ENCODE data around the gene DCAF7.

DCAF7 gene

DNA sequence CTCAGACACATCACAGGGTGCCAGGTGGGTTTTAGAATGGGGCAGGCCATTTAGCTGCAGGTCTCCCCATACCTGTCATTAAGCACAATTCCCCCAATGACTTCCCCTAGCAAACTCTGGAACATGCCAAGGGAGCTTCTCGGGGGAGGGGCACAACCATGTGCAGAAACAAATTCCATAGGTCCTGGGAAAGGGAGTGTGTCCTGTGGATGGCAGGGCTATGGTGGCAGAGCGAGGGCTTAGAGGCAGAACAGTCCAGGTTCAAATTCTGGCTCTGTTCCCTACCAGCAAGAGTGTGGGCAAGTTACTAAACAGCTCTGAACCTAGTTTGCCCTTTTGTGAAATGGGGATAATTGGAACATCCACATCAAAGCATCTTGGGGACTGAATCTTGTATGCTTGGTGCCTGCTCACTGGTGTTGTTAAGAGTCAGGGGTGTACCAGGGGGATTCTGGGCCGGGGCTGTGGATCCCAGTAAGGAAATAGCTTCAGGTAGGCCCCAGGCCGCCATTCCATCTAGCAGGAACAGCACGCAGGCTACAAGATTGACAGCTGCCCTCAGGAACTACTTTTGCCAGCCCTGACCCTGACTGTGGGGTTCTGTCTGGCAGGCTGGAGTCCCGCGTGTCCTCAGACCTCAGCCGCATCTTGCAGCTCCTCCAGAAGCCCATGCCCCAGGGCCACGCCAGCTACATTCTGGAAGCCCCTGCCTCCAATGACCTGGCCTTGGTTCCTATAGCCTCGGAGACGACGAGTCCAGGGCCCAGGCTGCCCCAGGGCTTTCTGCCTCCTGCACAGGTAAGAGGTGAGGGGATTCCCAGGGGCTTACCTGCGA lies 5.6 kb upstream of the DCAF7 start:
- no peak for DNase-seq (ENCODE audit: low read depth)

DNA sequence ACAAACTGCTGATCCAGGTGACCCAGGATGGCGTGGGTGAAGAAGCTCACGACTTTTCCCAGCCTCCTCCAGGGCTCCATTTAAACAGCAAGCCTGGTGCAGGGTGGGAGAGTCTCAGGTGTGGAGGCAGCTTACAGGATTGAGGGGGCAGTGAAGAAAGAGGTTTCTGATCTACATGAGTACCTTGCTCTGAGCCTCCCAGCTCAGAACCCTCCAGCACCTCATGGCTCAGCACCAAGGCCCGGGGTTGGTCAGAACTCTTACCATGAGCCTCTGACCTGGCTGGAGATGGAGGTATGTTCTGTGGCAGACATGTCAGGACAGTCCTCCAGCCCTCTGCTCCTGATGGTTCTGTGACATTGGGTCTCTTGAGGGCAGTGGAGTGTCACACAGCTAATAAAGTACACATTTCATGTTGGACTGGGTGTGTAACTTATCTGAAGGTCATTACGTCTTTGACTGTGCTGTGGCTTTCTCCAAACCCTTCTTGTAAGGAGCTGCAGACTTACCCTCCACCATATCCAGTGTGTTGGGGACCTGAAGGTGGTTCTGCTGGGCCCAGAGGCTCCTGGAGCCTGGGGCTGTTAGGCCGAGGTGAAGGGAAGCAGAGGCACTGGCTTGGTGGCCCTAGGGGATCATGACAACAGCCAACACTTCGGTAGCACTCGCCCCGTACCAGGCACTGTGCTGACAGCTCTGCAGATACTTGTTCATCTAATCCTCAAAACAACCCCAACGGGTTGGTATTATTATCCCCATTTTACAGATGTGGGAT lies 3.8 kb upstream of the DCAF7 start:
- no peak for DNase-seq (ENCODE audit: low read depth)

DNA sequence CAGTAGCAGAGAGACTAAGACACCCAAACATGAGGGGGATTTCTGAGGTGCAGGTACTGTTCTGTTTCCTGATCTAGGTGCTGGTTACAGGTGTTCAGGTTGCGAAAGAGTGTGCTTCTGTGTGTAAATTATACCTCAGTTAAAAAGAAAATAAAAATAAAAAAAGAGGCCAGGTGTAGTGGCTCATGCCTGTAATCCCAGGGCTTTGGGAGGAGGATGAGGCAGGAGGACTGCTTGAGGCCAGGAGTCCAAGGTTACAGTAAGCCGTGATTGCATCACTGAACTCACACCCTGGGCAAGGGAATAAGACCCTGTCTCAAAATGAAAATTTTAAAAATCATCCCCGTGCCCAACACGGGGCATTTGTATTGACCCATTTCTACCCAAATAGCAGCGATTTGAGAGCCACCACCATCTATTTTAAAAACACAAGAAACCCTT lies 3.2 kb upstream of the DCAF7 start:
- no peak for DNase-seq (ENCODE audit: low read depth)

DNA sequence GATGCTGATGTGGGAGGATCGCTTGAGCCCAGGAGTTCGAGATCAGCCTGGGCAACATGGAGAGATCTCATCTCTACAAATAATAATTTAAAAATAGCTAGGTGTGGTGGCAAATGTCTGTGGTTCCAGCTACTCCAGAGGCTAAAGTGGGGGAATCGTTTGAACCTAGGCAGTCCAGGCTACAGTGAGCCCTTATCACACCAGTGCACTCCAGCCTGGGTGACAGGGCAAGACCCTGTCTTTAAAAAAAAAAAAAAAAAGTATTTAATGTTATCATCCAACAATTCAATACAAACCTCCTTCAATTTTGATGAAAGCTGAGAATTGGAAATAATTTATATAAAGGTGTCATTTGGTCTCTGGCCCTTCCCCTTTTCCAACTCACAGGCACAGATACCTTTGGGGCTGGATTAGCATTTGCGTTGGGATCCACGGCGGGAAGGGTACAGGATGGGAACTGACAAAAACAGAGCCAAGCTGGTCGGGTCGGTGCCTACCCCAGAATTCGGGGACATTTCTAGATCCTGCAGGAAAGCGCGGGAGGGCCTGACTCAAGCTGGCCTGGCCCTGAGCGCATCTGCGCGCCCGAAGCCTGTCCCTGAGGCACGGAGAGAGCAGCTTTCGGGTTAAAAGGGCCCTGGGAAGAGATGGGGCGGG lies 860 bp upstream of the DCAF7 start:
- DNase-seq (ENCODE audit: low read depth), result no peak

DNA sequence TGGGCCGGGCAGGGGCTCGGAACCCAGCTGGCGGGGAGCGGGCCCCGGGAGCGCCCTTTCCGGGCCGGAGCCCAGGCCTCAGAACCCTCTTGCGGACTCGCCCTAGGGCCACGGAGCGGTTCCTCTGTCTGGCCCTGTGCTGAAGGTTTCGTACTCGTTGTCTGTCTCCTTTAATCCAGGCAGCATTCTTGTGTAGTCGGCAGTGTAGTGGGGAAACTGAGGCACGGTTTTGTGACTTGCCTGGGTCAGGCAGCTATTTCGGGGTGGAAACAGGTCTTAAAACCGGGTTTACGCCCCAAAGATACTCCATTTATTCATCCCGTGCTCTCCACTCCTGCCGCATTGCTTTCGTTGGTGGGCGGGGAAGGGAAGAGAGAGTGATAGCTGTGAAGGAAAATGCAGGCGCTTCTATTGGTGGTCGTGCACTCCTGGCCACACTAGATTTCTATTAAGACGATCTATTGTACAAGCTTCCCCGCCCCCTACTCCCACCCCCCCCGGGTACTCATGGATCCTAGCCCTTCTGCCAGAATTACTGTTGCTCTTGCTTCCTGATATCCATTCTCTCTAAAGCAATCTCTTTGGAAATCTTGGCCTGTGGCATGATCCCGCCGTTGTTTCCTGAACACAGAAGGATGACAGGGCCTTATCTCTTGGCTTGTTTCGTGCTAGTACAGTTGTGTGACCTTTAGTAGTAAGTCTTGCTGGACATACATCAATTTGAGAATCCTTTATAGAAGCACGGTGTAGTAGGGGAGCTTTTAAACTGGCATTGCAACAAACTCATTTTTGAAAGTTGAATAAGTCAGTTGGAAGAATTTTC lies 751 bp downstream of the DCAF7 start:
- DNase-seq (ENCODE audit: low read depth), result peak; percentile 6

DNA sequence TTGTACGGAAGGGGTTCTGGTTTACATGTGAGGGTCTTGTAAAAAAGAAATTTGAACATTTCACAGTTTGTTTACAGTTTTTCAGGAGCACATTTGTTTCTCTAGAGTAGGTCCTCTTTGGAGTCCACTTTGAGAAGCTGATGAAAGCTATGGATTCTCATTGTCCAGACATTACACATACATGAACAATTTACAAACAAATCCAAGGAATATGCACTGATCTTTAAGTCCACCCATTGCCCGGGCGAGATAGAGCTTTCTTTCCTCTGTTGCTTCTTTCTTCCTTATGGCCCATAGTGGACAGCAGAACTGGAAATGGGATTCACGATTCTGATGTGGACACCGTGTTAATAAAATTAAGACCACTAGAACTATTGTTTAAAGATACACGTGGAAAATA lies 1.9 kb downstream of the DCAF7 start:
- no peak for DNase-seq (ENCODE audit: low read depth)

DNA sequence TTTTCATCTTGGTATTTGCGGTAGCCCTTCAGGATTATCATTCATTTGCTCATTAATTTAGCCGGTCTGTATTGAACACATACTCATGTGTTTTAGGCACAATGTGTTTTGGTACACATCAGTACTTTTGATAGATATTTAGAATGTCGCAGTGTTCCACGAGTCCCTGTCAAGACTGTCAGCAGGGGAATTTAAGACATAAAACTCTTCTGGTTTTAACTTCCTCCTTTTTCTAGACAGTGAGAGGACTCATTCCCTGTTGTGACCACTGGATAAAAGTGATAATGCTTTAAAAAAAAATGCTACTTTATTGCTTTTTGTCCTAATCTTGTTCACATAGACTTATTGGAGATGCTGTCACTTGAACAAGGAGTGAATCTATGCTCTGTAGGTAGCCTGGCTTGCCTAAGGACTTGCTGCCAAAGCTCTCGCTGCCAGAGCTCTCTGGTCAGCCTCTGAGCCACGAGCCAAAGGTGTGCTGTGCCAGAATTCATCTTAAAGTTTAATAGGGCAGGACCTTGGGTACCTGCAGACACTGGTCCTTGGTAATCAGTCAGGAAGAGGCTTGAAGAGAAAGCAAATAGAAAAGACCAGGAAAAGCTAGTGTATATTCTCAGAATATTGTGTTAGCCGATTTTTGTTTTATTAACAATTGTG lies 5.4 kb downstream of the DCAF7 start:
- no peak for DNase-seq (ENCODE audit: low read depth)

DNA sequence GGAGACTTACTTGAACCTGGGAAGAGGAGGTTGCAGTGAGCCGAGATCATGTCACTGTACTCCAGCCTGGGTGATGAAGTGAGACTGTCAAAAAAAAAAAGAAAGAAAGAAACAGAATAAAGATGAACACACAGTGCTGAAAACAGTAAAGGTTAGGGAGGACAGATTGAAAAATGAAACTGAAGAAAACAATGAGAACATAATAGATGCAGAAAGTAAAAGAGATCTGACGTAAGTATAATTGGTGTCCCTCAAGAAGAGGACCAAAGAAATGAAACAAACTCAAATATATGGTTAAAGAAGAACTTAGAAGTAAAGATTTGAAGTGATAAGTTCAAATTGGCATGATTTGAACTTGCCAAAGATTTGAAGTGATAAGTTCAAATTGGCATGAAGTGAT lies 7.1 kb downstream of the DCAF7 start:
- DNase-seq (ENCODE audit: low read depth), result no peak

DNA sequence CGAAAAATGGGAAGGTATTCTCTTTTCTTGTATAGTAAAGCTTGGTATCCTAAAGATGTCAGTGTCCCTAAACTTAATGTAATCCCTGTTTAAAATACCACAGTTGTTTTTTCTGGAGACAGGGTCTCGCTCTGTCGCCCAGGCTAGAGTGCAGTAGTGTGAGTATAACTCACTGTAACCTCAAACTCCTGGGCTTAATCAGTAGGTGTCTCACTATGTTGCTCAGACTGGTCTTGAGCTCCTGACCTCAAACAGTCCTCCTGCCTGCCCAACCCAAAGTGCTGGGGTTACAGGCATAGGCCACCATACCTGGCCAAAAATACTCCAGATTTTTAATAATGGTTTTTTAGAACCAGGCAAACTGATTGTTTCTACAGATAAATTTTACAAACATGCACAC lies 8.2 kb downstream of the DCAF7 start:
- no peak for DNase-seq (ENCODE audit: low read depth)

DNA sequence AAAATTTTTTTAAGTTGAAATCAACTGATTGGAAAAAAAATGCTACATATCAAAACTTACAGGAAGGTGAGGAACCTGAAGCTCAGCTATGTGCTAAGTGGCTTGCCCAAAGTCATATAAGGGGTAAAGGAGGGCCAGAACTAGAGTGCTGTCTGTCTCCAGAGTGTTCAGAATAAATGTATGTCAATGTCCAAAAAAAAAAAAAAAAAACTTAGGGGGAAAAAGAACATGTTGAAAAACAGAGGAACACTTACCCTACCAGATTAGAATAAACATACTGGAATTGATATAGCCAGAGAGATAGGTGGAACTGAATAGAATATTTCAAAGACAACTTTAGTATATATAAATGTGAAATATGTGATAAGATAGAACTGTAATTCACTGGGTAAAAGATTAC lies 11.5 kb downstream of the DCAF7 start:
- DNase-seq (ENCODE audit: low read depth), result no peak

DNA sequence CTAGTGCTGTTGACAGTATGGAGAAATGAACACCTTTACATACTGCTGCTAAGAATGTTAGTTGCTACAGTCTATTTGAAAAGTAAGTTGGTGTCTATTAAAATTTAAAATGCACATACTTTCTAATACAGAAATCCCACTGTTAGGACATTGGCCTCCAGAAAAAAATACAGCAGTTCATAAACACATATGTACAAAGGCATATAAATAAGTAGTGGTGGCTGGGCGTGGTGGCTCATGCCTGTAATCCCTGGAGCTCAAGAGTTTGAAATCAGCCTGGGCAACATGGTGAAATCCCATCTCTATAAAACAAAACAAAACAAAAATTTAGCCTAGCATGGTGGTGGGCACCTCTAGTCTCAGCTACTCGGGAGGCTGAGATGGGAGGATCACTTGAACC lies 13.1 kb downstream of the DCAF7 start:
- no peak for DNase-seq (ENCODE audit: low read depth)

DNA sequence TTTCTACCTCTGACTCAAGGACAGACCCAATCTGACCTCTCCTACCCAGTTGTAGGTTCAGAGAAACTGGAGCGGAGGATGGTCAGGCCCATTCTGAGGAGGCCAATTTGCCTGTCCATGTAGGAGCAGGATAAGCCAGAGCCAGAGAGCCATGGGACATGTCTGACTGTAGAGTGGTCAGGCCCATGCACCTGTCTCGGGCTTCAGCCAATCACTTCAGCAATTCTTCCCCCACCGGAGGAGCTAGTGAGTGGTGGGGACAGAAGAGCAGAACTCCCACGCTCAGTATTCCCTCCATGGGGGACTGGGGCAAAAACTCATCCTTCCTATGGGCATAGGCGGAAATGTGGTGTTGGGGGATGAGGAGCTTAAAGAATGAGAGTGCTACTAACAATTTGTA lies 14.3 kb downstream of the DCAF7 start:
- no peak for DNase-seq (ENCODE audit: low read depth)

DNA sequence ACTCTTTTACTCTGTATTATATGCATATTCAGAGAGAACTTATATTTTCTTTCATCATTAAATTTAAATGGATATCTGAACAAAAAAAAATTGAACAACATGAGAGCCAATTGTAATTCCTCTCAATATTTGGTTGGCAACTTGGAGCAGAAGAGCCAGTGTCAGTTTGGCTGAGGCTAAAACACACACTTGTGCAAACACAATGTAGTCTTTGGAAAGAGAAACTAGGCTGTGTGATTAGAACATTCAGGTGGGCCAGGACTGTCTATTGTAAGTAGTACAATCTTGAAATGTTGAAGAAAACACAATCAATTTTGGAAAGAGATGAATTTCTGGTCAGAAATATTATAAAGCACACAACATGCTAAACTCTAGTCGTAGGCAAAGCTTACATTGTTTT lies 17.0 kb downstream of the DCAF7 start:
- no peak for DNase-seq (ENCODE audit: low read depth)

DNA sequence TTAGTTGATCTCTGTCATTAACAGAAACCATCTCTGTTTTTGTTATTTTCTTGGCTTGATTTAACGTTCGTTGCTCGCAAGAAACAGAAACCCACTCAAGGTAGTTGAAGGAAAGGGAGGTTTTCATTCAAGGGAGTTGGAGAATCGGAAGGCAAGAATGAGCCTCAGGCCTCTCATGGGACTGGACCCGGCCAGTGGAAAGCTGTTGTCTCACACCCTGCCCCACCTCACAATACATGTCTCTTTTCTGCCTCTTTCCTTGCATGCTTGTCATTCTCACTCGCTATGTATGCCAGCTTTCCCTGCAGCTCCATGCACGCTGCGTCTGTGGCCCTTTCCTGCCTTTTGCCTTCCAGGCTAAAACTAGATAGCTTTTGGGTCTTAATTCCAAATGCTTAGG lies 18.3 kb downstream of the DCAF7 start:
- no peak for DNase-seq (ENCODE audit: low read depth)

DNA sequence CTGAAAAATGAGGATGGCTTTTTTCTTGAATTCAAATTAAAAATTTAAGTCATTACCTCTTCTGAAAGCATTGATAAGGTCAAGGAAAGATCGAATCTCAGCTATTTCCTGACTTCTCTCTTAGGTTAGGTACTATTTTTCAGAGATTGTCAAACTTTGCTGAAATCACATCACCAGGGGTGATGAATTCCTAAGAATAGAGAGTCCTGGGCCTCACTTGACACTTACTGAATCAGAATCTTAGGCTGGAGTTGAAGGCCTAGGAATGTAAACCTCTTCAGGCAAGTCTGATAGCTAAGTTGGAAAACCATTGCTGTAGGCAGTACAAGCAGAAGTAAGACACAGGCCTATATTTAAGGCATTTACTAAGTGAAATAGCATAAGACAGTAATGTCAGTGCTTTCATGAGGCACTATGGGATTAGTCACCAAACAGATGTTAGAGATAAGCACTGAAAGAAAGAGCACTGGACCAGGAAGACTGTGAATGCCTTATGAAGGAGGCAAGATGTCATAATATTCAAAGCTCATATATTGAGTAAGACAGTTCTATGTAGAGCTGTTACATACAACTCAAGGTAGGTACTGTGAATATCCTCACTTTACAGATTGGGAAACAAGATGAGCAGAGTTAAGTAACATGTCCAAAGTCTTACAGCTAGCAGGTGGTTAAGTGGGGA lies 21.5 kb downstream of the DCAF7 start:
- peak; percentile 57 for DNase-seq (ENCODE audit: low read depth)

DNA sequence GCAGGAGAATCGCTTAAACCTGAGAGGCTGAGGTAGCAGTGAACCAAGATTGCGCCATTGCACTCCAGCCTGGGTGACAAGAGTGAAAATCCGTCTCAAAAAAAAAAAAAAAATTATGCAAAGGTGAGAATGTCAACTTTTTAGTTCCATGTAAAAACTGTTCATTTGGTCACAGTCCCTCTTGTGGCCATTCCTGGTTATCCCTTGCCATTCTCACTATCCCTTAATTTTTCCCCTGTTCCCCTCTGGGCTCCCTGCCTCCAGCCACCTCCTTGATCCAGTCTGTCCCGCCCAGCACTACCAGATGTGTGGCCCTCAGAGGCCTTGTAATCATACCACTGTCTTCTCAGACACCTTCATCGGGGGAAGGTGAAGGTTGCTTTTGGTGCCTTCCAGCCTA lies 23.4 kb downstream of the DCAF7 start:
- DNase-seq (ENCODE audit: low read depth), result no peak

DNA sequence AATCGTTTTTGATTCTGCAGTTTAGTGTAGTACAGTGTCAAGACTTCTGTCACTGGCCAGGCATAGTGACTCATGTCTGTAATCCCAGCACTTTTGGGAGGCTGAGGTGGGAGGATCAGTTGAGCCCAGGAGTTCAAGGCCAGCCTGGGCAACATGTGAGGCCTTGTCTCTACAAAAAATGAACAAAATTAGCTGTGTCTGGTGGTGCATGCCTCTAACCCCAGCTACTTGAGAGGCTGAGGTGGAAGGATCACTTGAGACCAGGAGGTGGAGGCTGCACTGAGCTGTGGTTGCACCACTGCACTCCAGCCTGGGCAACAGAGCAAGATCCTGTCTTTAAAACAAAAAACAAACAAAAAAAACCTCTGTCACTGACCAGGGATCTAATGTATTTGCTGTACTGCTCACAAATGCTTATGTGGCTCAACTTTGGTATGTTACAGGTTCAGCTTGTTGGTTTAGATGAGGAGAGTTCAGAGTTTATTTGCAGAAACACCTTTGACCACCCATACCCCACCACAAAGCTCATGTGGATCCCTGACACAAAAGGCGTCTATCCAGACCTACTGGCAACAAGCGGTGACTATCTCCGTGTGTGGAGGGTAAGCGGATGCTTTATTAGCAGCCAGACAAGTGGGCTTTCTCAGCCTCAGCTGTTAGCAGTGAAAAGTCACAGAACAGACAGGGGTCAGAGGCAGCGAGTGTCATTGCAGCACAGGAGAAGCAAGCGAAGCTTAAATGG lies 27.9 kb downstream of the DCAF7 start:
- DNase-seq (ENCODE audit: low read depth), result no peak

DNA sequence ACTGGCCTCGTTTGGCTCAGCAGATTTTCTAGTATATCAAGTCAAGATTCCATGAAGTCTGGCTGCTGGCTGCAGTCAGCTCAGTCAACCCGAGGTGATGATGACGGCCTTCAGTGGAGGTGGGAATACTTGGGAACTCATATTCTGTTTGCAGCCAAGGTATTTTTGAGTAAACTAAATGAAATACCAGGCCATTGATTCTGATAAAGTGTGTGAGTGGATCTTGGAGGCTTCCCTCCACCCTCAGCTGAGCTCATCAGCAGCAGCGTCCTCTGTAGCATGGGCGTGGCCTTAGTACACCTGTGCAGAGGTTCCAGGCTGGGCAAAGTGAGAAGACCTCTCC lies 28.5 kb downstream of the DCAF7 start:
- DNase-seq (ENCODE audit: low read depth), result no peak

DNA sequence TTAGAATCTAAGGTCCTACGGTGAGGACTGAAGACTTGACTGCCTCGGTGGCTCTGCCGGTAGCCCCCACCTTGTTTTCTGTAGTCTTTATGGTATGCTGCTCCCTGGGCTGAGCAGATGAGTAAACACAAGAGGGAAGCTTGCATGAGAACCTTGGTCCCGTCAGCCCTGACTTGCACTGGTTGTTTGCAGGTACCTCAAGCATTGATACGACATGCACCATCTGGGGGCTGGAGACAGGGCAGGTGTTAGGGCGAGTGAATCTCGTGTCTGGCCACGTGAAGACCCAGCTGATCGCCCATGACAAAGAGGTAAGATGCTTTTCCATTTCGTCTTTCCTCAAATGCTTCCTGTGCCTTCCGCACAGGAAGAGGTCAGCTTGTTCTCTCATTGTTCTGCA lies 29.4 kb downstream of the DCAF7 start:
- DNase-seq (ENCODE audit: low read depth), result no peak

DNA sequence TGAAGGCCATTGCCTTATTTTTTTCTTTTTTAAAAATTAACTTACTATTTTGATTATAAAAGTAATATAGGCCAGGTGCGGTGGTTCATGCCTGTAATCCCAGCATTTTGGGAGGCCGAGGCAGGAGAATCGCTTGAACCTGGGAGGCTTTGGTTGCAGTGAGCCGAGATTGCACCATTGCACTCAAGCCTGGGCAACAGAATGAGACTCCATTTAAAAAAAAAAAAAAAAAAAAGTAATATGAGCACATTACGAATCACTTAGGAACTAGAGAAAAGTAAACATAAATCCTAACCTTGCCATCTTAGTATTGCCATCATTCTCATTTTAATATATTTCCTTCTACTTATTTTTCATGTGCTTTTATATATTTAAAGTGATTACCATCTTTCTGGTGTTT lies 37.5 kb downstream of the DCAF7 start:
- no peak for DNase-seq (ENCODE audit: low read depth)
